Activated naive CD8-positive, alpha-beta T cell treated with anti-CD3 and anti-CD28 coated beads, Interleukin-2, amount 50 U/mL, for 24 hours (primary cell): ENCODE results near the gene PRKD1.

ENCODE experiments used
- ATAC-seq: fragments of 150-1000 bp; cut with Tn5 transposase; one replicate; pipeline ENCODE4 v1.10.0; 2021
- DNase-seq: peaks from one replicate; pipeline ENCODE4 v3.0.0; 2021
- H3K27ac Mint-ChIP-seq: one replicate; pipeline ENCODE4 v1.8.0; 2021; ENCODE audit warnings: mild to moderate bottlenecking, mixed read lengths
- H3K27me3 Mint-ChIP-seq: one replicate; pipeline ENCODE4 v1.8.0; 2021; ENCODE audit warnings: mixed read lengths
- H3K36me3 Mint-ChIP-seq: one replicate; pipeline ENCODE4 v1.8.0; 2021; ENCODE audit warnings: low read depth, mixed read lengths
- H3K4me1 Mint-ChIP-seq: one replicate; pipeline ENCODE4 v1.8.0; 2021; ENCODE audit warnings: mixed read lengths
- H3K4me3 Mint-ChIP-seq: one replicate; pipeline ENCODE4 v1.8.0; 2021; ENCODE audit warnings: mild to moderate bottlenecking, moderate library complexity, mixed read lengths
- H3K9me3 Mint-ChIP-seq: one replicate; pipeline ENCODE4 v1.8.0; 2021; ENCODE audit warnings: mixed read lengths

The PRKD1 gene

GRCh38 chr14:29763342-29763858, 164.2 kb downstream of the PRKD1 start:
- ATAC-seq (no peak), DNase-seq (no peak)
- H3K27me3 Mint-ChIP-seq, result no peaks in the 10 kb centered on the region
- peaks cover 3% of the 10 kb centered on the region for H3K9me3 Mint-ChIP-seq
- H3K4me3 Mint-ChIP-seq, result no peak overlapping the region
- H3K4me1 Mint-ChIP-seq, result no peaks in the 10 kb centered on the region
- no peak overlapping the region for H3K27ac Mint-ChIP-seq
- no peaks in the 10 kb centered on the region for H3K36me3 Mint-ChIP-seq

- ATAC-seq, result no peak
- H3K36me3 Mint-ChIP-seq, result no peaks in the 10 kb centered on the region
- H3K27me3 Mint-ChIP-seq, result no peaks in the 10 kb centered on the region
- peaks cover 3% of the 10 kb centered on the region for H3K9me3 Mint-ChIP-seq
- no peaks in the 10 kb centered on the region for H3K4me1 Mint-ChIP-seq
- H3K27ac Mint-ChIP-seq, result no peak overlapping the region
- H3K4me3 Mint-ChIP-seq, result no peak overlapping the region
- no peak for DNase-seq
These were observed 167.9 kb downstream of the PRKD1 start for GRCh38 chr14:29759521-29760340.

GRCh38 chr14:29757711-29758233, 169.9 kb downstream of the PRKD1 start:
- Mint-ChIP-seq H3K4me1 (no peaks in the 10 kb centered on the region), H3K9me3 (no peaks in the 10 kb centered on the region), H3K4me3 (no peak overlapping the region), H3K36me3 (no peaks in the 10 kb centered on the region), H3K27ac (no peak overlapping the region), H3K27me3 (no peaks in the 10 kb centered on the region)
- DNase-seq (no peak), ATAC-seq (no peak)

DNA sequence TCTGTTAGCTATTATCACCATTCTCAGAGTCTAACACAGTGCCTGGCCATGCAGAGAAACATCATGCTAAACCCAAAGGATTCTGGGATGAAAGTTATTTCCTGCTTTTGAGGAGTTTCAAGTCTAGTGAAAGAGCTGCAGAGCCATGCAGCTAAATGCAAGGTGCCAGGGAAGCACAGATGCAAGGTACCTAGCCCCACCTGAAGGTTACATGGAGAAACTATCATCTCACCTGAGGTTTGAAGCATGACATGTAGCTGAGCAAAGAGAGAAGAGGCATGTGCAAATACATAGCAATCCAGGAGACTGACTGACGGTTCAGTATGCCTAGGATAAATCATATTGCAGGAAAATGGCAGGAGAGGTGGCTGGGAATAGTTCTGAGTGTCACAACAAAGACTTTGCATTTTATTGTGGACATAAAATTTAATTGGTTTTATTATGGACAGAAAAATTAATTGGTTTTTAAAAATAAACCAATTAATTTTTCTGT, 170.4 kb downstream of the PRKD1 start:
- ATAC-seq, result no peak
- no peaks in the 10 kb centered on the region for H3K27me3 Mint-ChIP-seq

DNA sequence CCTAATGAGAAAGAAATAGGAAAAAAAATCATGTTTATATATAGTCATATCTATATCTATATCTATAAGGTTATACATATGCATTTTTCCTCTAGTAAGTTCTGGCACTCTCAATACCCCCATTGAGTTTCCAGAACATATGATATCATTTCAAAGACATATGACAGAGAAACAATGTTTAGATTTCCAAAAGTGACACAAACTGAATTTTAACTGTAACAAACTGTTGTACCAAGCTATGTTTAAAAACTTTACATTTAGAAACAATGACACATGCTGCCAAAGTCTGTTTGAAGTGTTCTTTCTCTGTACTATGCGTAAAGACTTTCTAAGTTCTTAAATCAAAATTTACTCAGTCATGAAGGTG, 171.6 kb downstream of the PRKD1 start:
- no peaks in the 10 kb centered on the region for H3K27me3 Mint-ChIP-seq
- no peaks in the 10 kb centered on the region for H3K9me3 Mint-ChIP-seq
- H3K4me3 Mint-ChIP-seq, result no peak overlapping the region
- H3K36me3 Mint-ChIP-seq, result no peaks in the 10 kb centered on the region
- no peak for ATAC-seq
- no peak overlapping the region for H3K27ac Mint-ChIP-seq
- DNase-seq, result no peak
- H3K4me1 Mint-ChIP-seq, result no peaks in the 10 kb centered on the region

More for the DNA sequence above, 170.4 kb downstream of the PRKD1 start:
- H3K9me3 Mint-ChIP-seq, result no peaks in the 10 kb centered on the region
- H3K4me3 Mint-ChIP-seq, result no peak overlapping the region
- H3K27ac Mint-ChIP-seq, result no peak overlapping the region
- H3K4me1 Mint-ChIP-seq, result no peaks in the 10 kb centered on the region
- no peaks in the 10 kb centered on the region for H3K36me3 Mint-ChIP-seq
- no peak for DNase-seq

DNA sequence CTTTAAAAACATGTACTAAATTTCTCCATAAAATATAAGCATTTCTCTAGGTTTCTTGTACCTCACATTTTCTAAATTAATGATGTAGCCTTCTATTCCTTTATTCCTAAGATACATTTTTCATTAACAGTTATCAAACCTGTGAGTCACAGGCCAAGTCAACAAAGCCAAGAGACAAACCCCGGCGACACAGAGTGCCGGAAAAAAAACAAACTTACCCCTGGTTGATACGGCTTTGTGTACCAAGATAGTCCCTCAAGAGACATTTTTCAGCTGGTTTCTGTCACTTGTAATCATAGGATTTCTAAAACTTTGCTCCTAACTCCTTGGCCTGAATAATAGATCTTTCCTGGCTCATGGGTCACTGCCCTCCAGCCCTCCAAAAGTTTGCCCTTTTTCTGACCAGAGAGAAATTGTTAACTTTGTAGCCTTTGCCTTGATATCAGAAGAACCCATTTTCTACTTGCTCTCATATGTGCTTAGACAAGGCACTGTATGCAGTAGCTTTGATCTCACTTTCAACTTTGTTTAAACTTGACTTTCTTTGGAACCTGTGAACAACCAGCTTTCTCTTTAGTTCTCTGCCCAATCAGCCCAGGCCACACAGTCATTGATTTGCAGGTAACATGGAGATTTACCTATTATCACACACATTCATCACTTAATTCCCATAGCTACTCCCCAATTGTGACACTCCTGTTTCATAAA, 172.2 kb downstream of the PRKD1 start:
- Mint-ChIP-seq H3K9me3 (no peaks in the 10 kb centered on the region), H3K27ac (no peak overlapping the region), H3K27me3 (no peaks in the 10 kb centered on the region), H3K36me3 (no peaks in the 10 kb centered on the region), H3K4me1 (no peaks in the 10 kb centered on the region), H3K4me3 (no peak overlapping the region)
- DNase-seq (no peak), ATAC-seq (no peak)

GRCh38 chr14:29754134-29754533, 173.5 kb downstream of the PRKD1 start:
- Mint-ChIP-seq H3K36me3 (no peaks in the 10 kb centered on the region), H3K27ac (no peak overlapping the region), H3K4me3 (no peak overlapping the region), H3K4me1 (no peaks in the 10 kb centered on the region), H3K9me3 (no peaks in the 10 kb centered on the region), H3K27me3 (no peaks in the 10 kb centered on the region)
- DNase-seq (no peak), ATAC-seq (no peak)

DNA sequence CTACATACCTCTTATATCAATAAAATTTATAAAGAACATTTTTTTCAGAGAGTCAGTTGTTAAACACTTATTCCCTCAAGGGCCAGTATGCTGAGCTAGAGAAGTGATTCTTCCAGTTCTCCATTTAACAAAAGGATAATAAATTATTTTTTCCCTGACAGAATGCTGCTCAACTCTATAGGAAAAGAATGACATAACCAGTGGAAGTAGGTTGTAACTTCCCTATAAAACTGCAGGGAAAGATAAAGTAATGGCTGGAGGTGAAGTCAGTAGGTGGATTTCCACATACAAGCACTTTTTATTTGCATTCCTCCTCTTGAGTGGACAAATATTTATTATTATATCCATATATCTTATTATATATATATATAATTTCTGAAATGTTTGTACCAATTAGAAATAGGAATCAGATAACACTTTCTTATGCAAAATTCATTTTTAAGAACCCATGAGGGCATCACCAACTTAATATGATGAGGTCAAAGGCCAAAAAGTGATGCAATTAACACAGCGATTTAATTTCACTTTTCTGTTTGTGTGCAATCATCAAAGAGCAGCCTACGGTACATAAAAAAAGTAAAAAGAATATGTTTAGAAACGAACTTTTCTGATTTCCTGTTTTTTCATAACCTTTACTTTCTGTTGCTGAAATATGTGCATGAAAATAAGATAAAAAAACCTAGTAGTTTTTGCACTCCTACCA, 175.3 kb downstream of the PRKD1 start:
- H3K27me3 Mint-ChIP-seq, result no peaks in the 10 kb centered on the region
- H3K36me3 Mint-ChIP-seq, result no peaks in the 10 kb centered on the region
- no peak for ATAC-seq
- H3K4me3 Mint-ChIP-seq, result no peak overlapping the region
- no peak overlapping the region for H3K27ac Mint-ChIP-seq
- DNase-seq, result no peak
- no peaks in the 10 kb centered on the region for H3K4me1 Mint-ChIP-seq
- no peaks in the 10 kb centered on the region for H3K9me3 Mint-ChIP-seq

- H3K27ac Mint-ChIP-seq, result no peak overlapping the region
- ATAC-seq (no peak), DNase-seq (no peak)
- H3K4me3 Mint-ChIP-seq, result no peak overlapping the region
- peaks cover 4% of the 10 kb centered on the region for H3K9me3 Mint-ChIP-seq
- no peaks in the 10 kb centered on the region for H3K4me1 Mint-ChIP-seq
- no peaks in the 10 kb centered on the region for H3K27me3 Mint-ChIP-seq
- H3K36me3 Mint-ChIP-seq, result no peaks in the 10 kb centered on the region
These were observed 177.8 kb downstream of the PRKD1 start for GRCh38 chr14:29749829-29750228.

GRCh38 chr14:29749327-29749726, 178.3 kb downstream of the PRKD1 start:
- Mint-ChIP-seq H3K9me3 (peaks cover 4% of the 10 kb centered on the region), H3K27ac (no peak overlapping the region), H3K4me1 (no peaks in the 10 kb centered on the region), H3K27me3 (no peaks in the 10 kb centered on the region), H3K36me3 (no peaks in the 10 kb centered on the region), H3K4me3 (no peak overlapping the region)
- ATAC-seq (no peak), DNase-seq (no peak)

- DNase-seq, result no peak
- H3K27ac Mint-ChIP-seq, result no peak overlapping the region
- no peaks in the 10 kb centered on the region for H3K4me1 Mint-ChIP-seq
- no peaks in the 10 kb centered on the region for H3K27me3 Mint-ChIP-seq
- H3K9me3 Mint-ChIP-seq, result peaks cover 4% of the 10 kb centered on the region
- H3K36me3 Mint-ChIP-seq, result no peaks in the 10 kb centered on the region
- ATAC-seq, result no peak
- H3K4me3 Mint-ChIP-seq, result no peak overlapping the region
These were observed 181.8 kb downstream of the PRKD1 start for GRCh38 chr14:29745863-29746262.

- Mint-ChIP-seq H3K27ac (no peak overlapping the region), H3K36me3 (no peaks in the 10 kb centered on the region), H3K27me3 (no peaks in the 10 kb centered on the region), H3K4me3 (no peak overlapping the region), H3K4me1 (no peaks in the 10 kb centered on the region), H3K9me3 (peaks cover 4% of the 10 kb centered on the region)
- DNase-seq, result no peak
- no peak for ATAC-seq
These were observed 184.1 kb downstream of the PRKD1 start for GRCh38 chr14:29743531-29743930.

- no peak for ATAC-seq
- Mint-ChIP-seq H3K9me3 (peaks cover 7% of the 10 kb centered on the region), H3K4me3 (no peak overlapping the region), H3K27me3 (no peaks in the 10 kb centered on the region), H3K36me3 (no peaks in the 10 kb centered on the region), H3K27ac (no peak overlapping the region), H3K4me1 (no peaks in the 10 kb centered on the region)
- DNase-seq, result no peak
These were observed 185.7 kb downstream of the PRKD1 start for GRCh38 chr14:29741909-29742401.

- ATAC-seq, result no peak
- H3K27me3 Mint-ChIP-seq, result no peaks in the 10 kb centered on the region
- H3K9me3 Mint-ChIP-seq, result peaks cover 9% of the 10 kb centered on the region
- no peak for DNase-seq
- H3K4me3 Mint-ChIP-seq, result no peak overlapping the region
- no peak overlapping the region for H3K27ac Mint-ChIP-seq
- H3K4me1 Mint-ChIP-seq, result no peaks in the 10 kb centered on the region
- H3K36me3 Mint-ChIP-seq, result no peaks in the 10 kb centered on the region
These were observed 187.2 kb downstream of the PRKD1 start for GRCh38 chr14:29740491-29740890.
